GM21576 (cell line): ENCODE data around the gene TECTA.

Experiments used
- ATAC-seq: cut with Tn5 transposase; IDR thresholded peaks from one replicate; pipeline ENCODE4 v1.9.1; 2021; ENCODE audit warnings: mild to moderate bottlenecking, moderate library complexity; ENCODE audit not compliant: unreplicated experiment

TECTA gene, protein sequence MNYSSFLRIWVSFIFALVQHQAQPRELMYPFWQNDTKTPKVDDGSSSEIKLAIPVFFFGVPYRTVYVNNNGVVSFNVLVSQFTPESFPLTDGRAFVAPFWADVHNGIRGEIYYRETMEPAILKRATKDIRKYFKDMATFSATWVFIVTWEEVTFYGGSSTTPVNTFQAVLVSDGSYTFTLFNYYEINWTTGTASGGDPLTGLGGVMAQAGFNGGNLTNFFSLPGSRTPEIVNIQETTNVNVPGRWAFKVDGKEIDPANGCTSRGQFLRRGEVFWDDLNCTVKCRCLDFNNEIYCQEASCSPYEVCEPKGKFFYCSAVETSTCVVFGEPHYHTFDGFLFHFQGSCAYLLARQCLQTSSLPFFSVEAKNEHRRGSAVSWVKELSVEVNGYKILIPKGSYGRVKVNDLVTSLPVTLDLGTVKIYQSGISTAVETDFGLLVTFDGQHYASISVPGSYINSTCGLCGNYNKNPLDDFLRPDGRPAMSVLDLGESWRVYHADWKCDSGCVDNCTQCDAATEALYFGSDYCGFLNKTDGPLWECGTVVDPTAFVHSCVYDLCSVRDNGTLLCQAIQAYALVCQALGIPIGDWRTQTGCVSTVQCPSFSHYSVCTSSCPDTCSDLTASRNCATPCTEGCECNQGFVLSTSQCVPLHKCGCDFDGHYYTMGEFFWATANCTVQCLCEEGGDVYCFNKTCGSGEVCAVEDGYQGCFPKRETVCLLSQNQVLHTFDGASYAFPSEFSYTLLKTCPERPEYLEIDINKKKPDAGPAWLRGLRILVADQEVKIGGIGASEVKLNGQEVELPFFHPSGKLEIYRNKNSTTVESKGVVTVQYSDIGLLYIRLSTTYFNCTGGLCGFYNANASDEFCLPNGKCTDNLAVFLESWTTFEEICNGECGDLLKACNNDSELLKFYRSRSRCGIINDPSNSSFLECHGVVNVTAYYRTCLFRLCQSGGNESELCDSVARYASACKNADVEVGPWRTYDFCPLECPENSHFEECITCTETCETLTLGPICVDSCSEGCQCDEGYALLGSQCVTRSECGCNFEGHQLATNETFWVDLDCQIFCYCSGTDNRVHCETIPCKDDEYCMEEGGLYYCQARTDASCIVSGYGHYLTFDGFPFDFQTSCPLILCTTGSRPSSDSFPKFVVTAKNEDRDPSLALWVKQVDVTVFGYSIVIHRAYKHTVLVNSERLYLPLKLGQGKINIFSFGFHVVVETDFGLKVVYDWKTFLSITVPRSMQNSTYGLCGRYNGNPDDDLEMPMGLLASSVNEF (N-terminal part only)

DNA sequence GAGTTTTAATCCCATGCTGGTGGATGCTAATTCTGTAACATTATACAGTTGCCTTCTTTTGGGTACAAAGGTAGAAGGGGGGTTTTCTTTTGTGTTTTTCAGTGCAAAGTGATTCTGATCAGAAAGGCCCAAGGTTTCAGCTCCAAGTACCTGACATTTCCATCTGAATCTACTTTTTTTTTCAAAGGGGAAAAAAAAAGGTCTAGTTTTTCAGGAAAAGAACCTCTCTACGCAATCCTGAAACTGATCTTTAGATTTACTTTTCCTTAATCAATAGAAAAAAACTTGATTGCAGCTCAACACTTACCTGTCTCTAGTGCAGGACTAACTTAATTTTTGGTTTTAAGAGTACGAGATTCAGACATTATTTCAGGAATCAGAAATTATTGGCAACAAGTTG lies at the start of gene TECTA:
TSS of gene TECTA (plus strand) at position 301 of the 400 bp plus-strand sequence. CDS start 1,423 bp downstream, outside the sequence.
- ATAC-seq, result no peak

DNA sequence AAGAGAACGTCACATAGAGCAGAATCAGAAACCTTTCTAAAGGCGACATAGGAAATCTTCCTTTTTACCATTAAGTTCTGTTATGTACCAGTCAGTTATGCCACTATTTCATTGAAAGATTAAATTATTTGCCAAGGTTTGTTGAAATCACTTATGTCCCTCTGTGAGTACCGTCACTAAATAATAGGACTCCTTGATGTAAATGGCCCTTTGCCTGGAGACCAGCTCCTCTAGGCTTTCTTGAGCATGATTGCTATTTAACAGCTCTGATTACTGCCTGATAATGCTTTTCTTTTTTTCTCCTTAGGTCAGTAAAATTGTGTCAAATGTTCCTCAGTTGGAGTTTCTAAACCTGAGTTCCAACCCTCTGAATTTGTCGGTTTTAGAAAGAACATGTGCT lies 47.8 kb upstream of the TECTA start:
- ATAC-seq, result no peak

DNA sequence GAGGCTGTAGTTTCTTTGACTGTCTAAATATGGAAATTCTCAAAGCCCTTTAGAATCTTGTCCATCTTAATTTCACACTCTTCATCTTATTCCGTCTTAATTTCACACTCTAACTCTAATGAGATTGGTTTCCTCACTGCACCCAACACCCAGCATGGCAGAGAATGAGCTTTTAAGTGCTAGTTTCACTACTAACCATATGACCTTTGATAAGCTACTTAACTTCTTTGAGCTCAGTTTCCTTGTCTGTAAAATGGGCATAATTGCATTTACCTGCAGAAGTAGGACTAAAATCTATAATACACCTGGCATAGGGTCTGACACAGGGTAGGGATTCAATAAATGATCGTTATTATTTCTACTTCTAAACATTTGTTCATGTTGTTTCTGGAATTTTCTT lies 46.8 kb upstream of the TECTA start:
- ATAC-seq, result no peak

DNA sequence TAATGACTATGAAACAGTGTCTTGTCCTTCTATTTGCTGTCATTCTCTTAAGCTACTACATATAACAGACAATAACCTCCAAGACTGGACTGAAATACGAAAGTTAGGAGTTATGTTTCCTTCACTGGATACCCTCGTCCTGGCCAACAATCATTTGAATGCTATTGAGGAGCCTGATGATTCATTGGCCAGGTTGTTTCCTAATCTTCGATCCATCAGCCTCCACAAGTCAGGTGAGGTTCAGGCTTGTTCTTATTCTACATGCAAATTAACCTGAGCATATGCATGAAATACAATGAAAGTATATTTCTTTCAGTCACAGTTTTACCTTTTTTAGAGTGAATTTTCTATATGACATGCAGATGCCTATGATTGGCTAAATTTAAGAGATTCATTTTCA lies 46.0 kb upstream of the TECTA start:
- no peak for ATAC-seq

DNA sequence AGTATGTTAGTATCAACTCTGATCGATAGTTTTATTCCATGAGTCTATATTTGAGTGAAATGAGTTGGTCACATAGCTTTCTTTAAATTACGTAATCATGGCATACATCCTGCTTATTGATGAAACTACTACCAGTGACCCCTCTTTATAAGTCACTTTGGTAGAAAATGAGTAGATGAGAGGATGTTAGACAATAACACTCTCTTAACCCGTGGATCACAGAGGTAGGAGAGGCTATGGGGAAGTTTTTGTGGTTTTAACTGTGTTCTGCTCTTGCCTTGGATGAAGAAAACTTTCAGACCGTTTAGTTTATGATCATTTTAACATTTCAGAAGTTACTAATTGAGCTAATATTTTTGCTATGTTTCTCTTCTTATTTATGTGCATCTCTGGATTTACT lies 43.1 kb upstream of the TECTA start:
- no peak for ATAC-seq

DNA sequence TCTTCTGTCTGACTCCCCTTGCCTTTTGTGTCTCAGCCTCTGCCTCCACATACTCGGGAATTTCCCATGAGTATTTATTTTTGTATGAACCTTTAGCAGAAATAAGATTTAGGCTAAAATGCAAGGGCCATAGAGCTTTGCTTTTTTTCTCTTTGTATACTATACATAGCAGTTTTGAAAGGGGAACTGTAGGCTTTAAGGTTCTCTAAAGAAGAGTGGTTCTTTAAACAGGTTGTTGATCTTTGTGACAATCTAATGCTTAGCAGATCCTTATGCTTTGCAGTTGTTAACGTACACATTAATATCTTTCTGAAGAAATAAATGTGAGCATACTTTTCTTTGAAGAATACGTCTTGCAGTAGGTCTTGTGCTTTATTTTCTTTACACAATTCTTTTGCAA lies 42.1 kb upstream of the TECTA start:
- no peak for ATAC-seq

DNA sequence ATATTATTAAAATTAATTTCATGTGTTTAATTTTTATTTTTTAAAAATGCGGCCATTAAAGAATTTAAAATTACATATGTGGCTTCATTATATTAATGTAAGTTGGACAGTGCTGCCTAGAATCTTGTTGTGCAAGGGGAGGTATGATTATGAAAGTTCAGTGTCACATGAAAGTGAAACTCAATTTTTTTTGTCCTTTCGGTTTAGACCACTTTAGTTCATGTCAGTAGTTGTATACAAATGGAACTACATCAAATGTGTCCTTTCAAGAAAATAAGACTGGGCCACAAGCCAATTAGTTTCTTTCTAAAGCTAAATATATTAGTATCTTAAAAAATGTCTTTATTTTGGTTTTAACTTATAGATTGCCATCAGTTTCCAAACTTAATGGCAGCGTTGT lies 41.4 kb upstream of the TECTA start:
- peak; percentile 95 for ATAC-seq

DNA sequence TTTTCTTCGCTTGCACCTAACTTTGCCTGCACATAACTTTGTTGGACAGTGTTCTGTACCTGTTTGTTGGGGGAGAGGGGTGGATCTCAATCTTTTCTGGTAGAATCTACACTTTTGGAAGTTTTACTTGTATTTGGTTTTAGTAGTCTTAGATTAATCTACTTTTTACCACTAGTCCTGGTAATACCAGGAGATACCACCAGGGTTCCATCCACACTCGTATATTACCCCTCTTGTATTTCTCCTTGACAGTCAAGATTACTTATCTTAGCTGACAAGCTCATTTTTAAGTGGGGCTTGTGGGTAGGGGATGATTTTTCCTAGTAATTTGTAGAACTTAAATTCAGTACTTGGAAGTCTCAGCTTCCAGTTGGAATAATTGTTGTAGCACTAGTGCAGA lies 37.3 kb upstream of the TECTA start:
- no peak for ATAC-seq

DNA sequence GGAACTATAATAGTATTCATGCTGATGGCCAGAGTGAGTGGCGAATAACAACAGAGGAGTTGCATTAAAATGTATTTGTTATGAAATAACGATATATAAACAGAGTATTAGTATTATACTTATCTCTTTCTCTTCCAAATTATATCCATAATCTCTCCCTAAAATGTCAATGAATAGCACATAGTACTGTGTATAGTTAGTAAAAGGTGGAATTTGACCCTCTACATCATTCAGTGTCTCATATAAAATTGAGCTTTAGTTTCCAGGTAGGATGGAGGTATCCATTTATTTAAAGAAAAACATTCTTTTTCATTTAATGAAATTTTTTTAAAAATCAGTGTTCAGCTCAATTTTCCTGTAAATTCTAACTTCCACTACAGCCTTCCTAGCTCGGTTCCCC lies 34.4 kb upstream of the TECTA start:
- no peak for ATAC-seq

DNA sequence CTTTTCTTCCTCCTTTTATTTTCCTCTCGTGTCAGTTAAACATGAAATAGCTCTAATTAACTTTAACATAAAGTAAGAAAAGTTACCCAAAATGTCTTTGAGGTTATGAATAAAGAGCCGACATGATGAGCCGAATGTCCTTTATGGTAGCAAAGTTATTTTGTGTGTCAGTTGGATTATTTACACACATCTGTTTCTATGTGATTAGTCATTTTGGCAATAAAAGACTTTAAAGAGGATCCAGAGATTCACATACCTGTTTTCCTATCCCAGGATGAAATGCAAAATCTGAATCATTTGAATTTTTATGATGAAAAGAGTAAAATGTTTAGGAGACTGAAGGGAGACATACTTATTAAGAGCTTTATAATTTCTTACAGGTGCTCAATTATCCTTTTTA lies 34.0 kb upstream of the TECTA start:
- no peak for ATAC-seq

DNA sequence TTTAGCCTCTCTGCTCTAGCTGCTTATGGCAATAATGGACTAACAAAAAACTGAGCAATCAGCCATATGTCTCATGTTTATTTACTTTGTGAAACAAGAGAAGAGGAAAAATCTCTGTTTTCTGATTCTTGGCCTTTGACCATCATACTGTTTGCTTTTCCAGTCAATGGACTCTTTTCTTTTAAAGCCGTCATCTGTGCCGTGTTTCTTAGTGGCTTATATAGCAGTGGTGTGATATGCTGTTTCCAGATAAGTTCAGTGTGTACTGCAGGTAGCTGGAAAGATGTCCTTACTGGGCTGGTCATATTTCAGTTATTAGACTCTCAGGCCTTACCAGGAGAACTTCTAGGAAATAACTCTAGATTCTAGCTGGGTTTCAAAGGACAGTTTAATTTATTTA lies 33.6 kb upstream of the TECTA start:
- no peak for ATAC-seq

DNA sequence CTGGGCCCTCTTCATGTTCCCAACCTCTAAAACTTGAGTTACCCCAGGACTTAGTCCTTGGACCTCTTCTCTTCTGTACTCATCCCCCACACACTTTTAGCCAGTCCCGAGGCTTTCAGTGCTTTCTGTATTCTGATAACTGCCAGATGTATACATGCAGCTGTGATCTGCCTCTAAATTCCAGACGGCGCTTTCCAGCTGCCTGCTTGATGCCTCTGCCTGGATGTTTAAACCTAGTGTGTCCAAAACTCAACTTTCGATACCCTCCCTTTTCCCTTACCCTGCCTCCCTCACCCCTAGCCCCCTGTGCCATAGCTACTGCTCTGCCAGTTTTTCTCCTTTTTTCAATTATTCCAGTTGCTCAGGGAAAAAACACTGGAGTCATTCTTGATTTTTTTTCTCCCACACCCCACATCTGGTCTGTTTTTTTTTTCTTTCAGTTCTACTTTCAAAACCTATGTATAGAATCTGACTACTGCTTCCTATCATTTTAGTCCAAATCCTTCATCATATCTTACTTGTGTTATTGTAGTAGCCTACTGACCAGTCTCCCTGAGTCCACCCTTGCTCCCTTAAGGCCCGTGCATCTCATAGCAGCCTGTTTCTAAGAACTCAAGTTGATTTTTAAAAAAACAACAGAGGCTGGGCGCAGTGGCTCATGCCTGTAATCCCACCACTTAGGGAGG lies 32.9 kb upstream of the TECTA start:
- no peak for ATAC-seq

DNA sequence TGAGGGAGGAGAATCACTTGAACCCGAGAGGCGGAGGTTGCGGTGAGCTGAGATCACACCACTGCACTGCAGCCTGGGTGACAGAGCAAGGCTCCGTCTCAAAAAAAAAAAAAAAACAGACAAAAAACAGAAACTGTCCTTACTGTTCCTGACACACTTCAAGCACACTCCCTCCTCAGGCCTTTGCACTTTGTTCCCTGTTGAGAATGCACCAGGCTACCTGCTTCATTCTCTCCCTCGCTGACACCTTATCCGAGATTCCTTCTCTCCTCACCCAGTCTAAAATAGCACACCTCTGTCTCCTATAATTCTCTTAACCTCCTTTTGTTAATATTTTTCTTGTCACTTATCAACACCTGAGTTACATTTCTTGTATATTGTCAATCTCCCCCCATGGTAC lies 32.3 kb upstream of the TECTA start:
- ATAC-seq, result no peak

DNA sequence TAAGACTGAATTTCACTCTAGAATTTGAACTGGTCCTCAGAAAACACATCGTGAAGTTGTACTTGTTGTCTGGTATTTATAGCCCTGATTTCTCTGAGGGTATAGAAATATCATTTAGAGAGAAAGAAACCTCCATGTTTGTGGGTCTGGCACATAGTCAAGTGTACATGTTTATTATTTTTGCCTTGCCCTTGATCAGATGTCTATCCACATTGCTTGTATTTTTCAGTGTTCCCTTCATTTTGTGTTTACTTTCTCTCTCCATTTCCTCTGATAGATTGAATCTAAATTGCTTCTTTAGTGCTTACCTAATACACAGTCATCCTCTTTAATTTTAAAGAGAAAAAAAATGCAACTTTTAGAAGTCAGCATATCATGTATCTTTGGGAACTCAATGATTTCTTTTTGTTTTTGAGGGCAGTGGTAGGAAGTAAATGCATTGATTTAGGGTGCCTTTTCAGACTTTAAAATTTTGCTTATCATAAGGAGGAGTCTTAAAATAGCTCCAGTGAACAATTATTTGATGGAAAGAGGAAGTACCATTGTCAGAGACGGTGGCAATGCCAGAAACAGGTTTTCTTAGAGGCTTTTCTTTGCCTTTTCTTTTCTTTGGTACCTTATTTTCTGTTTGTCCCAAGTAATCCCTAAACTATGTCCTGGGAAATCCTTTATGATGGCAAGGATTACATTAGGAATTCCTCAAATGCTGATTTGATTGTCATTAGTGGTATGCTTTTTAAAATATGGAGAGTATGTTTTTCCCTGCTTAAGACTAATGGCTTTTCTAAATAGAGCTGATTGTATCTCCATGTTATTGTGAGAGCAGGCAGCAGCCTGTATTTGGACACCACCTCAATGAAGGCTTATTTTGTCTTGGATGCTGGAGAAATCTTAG lies 29.8 kb upstream of the TECTA start:
- no peak for ATAC-seq

DNA sequence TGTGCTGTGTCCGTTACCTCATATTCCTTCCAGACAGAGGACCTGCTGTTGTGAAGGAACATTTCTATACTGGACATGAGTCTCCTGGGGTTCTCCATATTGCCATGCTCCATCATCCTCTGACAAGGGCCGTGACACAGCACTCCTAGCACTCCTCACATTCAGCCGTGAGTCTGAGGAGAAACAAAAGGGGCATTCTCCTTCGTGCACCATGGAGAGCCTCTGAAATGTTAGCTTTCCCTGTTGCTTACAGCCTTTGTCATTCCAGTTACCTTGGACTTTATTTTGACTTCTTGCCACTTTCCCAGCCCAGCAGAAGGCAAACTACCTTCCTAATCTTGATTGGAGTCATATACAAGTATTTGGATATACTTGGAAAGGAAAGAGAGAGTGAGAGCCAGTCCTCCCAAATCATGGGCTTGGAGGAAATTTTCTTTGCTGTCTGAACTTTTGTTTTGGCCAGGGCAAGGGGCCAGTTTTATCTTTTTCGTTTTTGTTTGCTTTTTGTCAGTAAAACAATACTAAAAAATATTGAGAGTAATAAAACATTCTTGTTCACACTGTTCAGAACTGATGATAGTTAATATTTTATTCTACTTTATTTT lies 29.1 kb upstream of the TECTA start:
- ATAC-seq, result no peak

DNA sequence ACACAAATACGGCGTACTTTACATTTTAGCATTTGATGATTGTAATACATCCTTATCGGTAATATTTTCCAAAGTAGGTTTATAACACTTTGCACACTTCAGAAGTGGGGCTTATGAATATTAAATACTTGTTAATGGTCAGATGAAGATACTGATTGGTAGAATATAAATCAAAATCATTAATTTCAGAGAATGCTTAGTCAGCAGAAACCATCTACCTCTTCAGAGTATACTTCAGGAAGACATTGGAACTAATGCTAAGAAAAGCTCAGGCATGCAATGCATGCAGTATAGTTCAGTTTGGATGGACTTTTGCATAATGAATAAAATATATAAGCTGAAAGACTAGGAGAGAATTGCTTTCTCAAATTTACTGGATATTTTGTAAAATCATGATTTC lies 19.7 kb upstream of the TECTA start:
- no peak for ATAC-seq

DNA sequence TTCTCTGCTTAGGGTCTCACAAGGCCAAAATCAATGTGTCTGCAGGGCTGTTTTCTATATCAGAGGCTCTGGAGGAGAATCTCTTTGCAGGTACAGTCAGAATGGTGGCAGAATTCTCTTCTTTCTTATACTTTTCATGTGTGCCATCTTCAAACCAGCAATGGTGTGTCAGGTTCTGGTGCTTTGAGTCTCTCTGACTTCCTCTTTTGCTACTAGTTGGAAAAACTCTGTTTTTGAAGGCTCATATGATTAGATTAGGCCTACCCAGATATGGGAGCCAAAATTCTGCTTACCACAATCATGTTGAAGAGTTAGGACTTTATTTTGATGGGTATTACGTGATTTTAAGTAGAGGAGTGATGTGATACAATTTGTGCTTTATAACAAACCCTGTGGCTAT lies 18.8 kb upstream of the TECTA start:
- ATAC-seq, result no peak

DNA sequence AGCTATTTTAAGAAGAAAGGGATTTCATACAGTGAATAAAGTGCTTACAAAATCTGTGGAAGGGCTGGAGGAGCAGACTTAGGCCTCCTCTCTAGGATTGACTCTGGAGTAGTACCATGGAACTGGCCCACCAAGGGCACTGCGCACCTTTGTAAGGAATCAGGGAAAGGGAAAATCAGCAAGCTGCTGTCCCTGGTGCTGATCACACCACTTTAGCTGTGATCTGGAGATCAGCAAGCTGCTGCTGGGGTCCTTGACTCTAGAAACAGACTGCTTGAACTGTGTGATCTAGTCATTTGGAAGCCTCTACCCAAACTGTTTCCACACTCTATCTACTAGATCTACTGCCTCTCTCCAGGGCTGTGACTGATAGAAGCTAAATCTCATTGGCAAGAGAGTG lies 18.4 kb upstream of the TECTA start:
- no peak for ATAC-seq

DNA sequence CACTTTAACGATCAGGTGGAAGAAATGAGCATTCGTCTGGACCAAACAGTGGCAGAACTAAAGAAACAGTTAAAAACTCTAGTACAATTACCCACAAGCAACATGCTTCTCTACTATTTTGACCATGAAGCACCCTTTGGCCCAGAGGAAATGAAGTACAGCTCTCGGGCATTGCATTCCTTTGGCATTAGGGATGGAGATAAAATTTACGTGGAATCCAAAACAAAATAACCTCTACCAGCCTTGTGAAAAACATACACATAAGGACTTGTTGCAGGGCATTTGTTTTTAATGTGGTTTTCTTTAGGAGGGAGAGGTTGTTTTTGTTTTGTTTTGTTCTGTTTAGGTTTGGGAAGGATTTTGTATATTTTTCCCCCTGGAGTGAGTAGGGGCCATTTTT lies 14.2 kb upstream of the TECTA start:
- ATAC-seq, result no peak
